SK-N-SH (cell line): ENCODE results near the gene PRRT1.

Source experiments
- FOSL2 ChIP-seq: IDR thresholded peaks from 2 replicates; pipeline ENCODE4 v1.4.0; 2012; ENCODE audit warnings: low read depth, mild to moderate bottlenecking, moderate library complexity, borderline replicate concordance
- FOXM1 ChIP-seq: IDR thresholded peaks from 2 replicates; pipeline ENCODE4 v1.4.0; 2012; ENCODE audit warnings: low read depth, mild to moderate bottlenecking
- MAX ChIP-seq: IDR thresholded peaks from 2 replicates; pipeline ENCODE4 v1.4.0; 2012; ENCODE audit warnings: low read depth
- SIN3A ChIP-seq: IDR thresholded peaks from 2 replicates; pipeline ENCODE4 v1.6.1; 2012; ENCODE audit warnings: low read depth, mild to moderate bottlenecking, low read length, moderate library complexity, borderline replicate concordance
- TF ChIP-seq, protein P1 (sequence below): fragments of 200-600 bp; sonication (generic); IDR thresholded peaks from 2 replicates; pipeline ENCODE4 v1.6.1; 2017; ENCODE audit warnings: antibody characterized with exemption, mild to moderate bottlenecking, moderate library complexity

GRCh38 chr6:32164295-32164694 lies 12.6 kb upstream of the PRRT1 start, which contains the start of gene EGFL8:
- no peak for TF ChIP-seq FOSL2
- no peak for TF ChIP-seq MAX
- TF ChIP-seq, protein P1, sequence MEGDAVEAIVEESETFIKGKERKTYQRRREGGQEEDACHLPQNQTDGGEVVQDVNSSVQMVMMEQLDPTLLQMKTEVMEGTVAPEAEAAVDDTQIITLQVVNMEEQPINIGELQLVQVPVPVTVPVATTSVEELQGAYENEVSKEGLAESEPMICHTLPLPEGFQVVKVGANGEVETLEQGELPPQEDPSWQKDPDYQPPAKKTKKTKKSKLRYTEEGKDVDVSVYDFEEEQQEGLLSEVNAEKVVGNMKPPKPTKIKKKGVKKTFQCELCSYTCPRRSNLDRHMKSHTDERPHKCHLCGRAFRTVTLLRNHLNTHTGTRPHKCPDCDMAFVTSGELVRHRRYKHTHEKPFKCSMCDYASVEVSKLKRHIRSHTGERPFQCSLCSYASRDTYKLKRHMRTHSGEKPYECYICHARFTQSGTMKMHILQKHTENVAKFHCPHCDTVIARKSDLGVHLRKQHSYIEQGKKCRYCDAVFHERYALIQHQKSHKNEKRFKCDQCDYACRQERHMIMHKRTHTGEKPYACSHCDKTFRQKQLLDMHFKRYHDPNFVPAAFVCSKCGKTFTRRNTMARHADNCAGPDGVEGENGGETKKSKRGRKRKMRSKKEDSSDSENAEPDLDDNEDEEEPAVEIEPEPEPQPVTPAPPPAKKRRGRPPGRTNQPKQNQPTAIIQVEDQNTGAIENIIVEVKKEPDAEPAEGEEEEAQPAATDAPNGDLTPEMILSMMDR: no peak
- TF ChIP-seq FOXM1: no peak
- TF ChIP-seq SIN3A: no peak
